ENCODE data around the gene ADGRB3. TPM values are rescaled to one million over a fixed set of nuclear protein-coding genes. Genes with fewer than 3 reads are reported as not detected.

Gene ADGRB3
- total RNA-seq, 2 donors from 2014 or later = 1.3 to 2.4 TPM

GRCh38 chr6:69293471-69293870 is 658.4 kb downstream of the ADGRB3 start:
- TF ChIP-seq, protein P1, sequence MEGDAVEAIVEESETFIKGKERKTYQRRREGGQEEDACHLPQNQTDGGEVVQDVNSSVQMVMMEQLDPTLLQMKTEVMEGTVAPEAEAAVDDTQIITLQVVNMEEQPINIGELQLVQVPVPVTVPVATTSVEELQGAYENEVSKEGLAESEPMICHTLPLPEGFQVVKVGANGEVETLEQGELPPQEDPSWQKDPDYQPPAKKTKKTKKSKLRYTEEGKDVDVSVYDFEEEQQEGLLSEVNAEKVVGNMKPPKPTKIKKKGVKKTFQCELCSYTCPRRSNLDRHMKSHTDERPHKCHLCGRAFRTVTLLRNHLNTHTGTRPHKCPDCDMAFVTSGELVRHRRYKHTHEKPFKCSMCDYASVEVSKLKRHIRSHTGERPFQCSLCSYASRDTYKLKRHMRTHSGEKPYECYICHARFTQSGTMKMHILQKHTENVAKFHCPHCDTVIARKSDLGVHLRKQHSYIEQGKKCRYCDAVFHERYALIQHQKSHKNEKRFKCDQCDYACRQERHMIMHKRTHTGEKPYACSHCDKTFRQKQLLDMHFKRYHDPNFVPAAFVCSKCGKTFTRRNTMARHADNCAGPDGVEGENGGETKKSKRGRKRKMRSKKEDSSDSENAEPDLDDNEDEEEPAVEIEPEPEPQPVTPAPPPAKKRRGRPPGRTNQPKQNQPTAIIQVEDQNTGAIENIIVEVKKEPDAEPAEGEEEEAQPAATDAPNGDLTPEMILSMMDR (IDR thresholded peaks at IDR 0.05) = no peak
- no peak for DNase-seq (ENCODE audit: low spot score)
- no peaks in the 10 kb centered on the region for H3K4me1 ChIP-seq
- H3K36me3 ChIP-seq = no peaks in the 10 kb centered on the region
- H3K27ac ChIP-seq = no peak overlapping the region
- no peak overlapping the region for H3K4me3 ChIP-seq
- H3K27me3 ChIP-seq = no peaks in the 10 kb centered on the region
- no peaks in the 10 kb centered on the region for H3K9me3 ChIP-seq

GRCh38 chr6:69294407-69294806 is 659.3 kb downstream of the ADGRB3 start:
- Histone ChIP-seq H3K36me3 (no peaks in the 10 kb centered on the region), H3K4me1 (no peaks in the 10 kb centered on the region), H3K4me3 (no peak overlapping the region), H3K9me3 (no peaks in the 10 kb centered on the region), H3K27me3 (no peaks in the 10 kb centered on the region), H3K27ac (no peak overlapping the region)
- no peak for DNase-seq (ENCODE audit: low spot score)
- TF ChIP-seq, protein P1 (IDR thresholded peaks at IDR 0.05) = no peak

DNA sequence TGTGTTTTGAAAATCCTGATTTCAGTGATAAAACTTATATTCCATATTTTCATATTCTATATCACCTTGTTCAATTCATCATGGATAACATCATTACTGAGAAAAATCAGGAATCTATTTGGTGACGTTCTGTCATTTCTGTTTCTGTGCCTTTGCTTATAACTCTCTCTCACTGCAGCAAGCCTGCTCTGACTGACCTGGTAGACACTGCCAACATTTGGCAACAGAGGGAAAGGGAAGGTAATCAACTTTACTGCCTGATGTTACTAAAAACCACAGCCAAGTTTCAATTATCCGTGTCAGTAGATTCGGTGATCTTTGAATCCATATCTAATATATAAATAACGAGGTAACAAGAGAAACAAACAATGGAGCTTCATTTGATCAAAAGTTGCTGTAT is 659.8 kb downstream of the ADGRB3 start:
- H3K36me3 ChIP-seq = no peaks in the 10 kb centered on the region
- H3K27me3 ChIP-seq = no peaks in the 10 kb centered on the region
- no peaks in the 10 kb centered on the region for H3K9me3 ChIP-seq
- TF ChIP-seq, protein P1 (IDR thresholded peaks at IDR 0.05) = no peak
- DNase-seq (ENCODE audit: low spot score) = no peak
- H3K4me1 ChIP-seq = no peaks in the 10 kb centered on the region
- H3K27ac ChIP-seq = no peak overlapping the region
- no peak overlapping the region for H3K4me3 ChIP-seq

DNA sequence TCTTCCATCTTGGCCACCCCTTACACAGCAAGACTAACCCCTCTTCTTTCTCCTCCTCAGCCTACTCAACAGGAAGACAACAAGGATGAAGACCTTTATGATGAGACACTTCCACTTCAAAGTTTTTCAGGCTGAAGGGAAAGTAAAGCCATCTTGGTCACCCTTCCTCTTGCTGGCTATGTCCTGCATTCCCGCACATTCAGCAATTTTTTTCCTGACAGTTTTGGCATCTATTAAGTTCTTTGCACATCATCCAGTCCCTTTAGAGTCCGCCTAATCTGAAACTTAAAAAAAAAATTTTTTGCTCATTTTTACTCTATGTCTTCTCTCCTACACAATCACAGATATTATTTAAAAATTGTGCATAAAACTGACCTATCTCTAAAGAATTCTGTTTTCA is 668.3 kb downstream of the ADGRB3 start:
- no peaks in the 10 kb centered on the region for H3K9me3 ChIP-seq
- H3K27ac ChIP-seq = no peak overlapping the region
- no peaks in the 10 kb centered on the region for H3K27me3 ChIP-seq
- no peaks in the 10 kb centered on the region for H3K36me3 ChIP-seq
- H3K4me1 ChIP-seq = no peaks in the 10 kb centered on the region
- TF ChIP-seq, protein P1 (IDR thresholded peaks at IDR 0.05) = no peak
- no peak for DNase-seq (ENCODE audit: low spot score)
- H3K4me3 ChIP-seq = no peak overlapping the region

- no peaks in the 10 kb centered on the region for H3K9me3 ChIP-seq
- TF ChIP-seq, protein P1 (IDR thresholded peaks at IDR 0.05) = no peak
- H3K4me3 ChIP-seq = no peak overlapping the region
- H3K27me3 ChIP-seq = no peaks in the 10 kb centered on the region
- H3K36me3 ChIP-seq = no peaks in the 10 kb centered on the region
- no peaks in the 10 kb centered on the region for H3K4me1 ChIP-seq
- no peak for DNase-seq (ENCODE audit: low spot score)
- no peak overlapping the region for H3K27ac ChIP-seq
Measured at GRCh38 chr6:69305456-69305855, 670.4 kb downstream of the ADGRB3 start.

DNA sequence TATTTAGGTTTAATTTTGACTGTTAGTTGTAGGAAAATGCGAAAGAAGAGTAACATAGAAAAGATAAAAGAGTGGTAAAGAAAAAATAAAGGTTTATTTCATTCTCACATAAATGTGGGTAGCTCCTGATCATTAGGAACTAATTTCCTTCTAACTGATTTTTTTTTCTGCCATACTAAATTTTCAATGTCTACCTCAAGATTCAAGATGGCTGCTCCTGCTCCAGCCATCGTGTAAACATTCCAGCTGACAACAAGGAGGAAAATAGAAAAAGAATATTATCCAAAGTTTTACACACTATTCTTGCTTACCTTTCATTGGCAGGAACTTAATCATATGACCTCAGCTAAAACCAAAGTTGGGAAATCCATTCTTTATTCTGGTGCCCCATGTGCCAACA is 673.5 kb downstream of the ADGRB3 start:
- no peak for DNase-seq (ENCODE audit: low spot score)
- TF ChIP-seq, protein P1 (IDR thresholded peaks at IDR 0.05) = no peak
- H3K9me3 ChIP-seq = no peaks in the 10 kb centered on the region
- no peak overlapping the region for H3K4me3 ChIP-seq
- no peaks in the 10 kb centered on the region for H3K27me3 ChIP-seq
- H3K36me3 ChIP-seq = no peaks in the 10 kb centered on the region
- no peak overlapping the region for H3K27ac ChIP-seq
- H3K4me1 ChIP-seq = no peaks in the 10 kb centered on the region
